Right lobe of liver (tissue), 4 donors: ENCODE results near the gene AEBP1.

Experiments used
- POLR2A ChIP-seq: fragments of 450-650 bp; IDR thresholded peaks from one replicate; pipeline ENCODE4 v1.6.1; 2017; ENCODE audit warnings: antibody characterized with exemption, mild to moderate bottlenecking
- TF ChIP-seq, protein P1 (sequence below), 4 donors: fragments of 200-600 bp in 3 of 4; fragments of 450-650 bp in 1 of 4; IDR thresholded peaks; one replicate each; pipeline versions ENCODE4 v1.5.1 to v1.8.0; 2016 to 2022; ENCODE audit warnings: antibody characterized with exemption in 4 of 4, mild to moderate bottlenecking in 2 of 4
- donor health status: DM: no; HTN: no; CAD: no.
- donor health status: DM: no; HTN: no; CAD: no.
- donor health status: DM: no; HTN: yes; CAD: no.

GRCh38 chr7:44161371-44161770, 57.2 kb downstream of the AEBP1 start:
- TF ChIP-seq, protein P1, sequence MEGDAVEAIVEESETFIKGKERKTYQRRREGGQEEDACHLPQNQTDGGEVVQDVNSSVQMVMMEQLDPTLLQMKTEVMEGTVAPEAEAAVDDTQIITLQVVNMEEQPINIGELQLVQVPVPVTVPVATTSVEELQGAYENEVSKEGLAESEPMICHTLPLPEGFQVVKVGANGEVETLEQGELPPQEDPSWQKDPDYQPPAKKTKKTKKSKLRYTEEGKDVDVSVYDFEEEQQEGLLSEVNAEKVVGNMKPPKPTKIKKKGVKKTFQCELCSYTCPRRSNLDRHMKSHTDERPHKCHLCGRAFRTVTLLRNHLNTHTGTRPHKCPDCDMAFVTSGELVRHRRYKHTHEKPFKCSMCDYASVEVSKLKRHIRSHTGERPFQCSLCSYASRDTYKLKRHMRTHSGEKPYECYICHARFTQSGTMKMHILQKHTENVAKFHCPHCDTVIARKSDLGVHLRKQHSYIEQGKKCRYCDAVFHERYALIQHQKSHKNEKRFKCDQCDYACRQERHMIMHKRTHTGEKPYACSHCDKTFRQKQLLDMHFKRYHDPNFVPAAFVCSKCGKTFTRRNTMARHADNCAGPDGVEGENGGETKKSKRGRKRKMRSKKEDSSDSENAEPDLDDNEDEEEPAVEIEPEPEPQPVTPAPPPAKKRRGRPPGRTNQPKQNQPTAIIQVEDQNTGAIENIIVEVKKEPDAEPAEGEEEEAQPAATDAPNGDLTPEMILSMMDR (IDR thresholded peaks at IDR 0.05): no peak
- no peak for TF ChIP-seq POLR2A
